GM12872 (cell line): Measurements from ENCODE around the gene TSPAN11.

ENCODE experiments used
- TF ChIP-seq, protein P1 (sequence below): IDR thresholded peaks from 3 replicates; pipeline ENCODE4 v1.5.1; 2011; ENCODE audit warnings: low read depth, mild to moderate bottlenecking, low read length, moderate library complexity; ENCODE audit not compliant: insufficient read depth

TSPAN11 gene

GRCh38 chr12:30953257-30953656, 26.7 kb downstream of the TSPAN11 start:
- TF ChIP-seq, protein P1, sequence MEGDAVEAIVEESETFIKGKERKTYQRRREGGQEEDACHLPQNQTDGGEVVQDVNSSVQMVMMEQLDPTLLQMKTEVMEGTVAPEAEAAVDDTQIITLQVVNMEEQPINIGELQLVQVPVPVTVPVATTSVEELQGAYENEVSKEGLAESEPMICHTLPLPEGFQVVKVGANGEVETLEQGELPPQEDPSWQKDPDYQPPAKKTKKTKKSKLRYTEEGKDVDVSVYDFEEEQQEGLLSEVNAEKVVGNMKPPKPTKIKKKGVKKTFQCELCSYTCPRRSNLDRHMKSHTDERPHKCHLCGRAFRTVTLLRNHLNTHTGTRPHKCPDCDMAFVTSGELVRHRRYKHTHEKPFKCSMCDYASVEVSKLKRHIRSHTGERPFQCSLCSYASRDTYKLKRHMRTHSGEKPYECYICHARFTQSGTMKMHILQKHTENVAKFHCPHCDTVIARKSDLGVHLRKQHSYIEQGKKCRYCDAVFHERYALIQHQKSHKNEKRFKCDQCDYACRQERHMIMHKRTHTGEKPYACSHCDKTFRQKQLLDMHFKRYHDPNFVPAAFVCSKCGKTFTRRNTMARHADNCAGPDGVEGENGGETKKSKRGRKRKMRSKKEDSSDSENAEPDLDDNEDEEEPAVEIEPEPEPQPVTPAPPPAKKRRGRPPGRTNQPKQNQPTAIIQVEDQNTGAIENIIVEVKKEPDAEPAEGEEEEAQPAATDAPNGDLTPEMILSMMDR: no peak

DNA sequence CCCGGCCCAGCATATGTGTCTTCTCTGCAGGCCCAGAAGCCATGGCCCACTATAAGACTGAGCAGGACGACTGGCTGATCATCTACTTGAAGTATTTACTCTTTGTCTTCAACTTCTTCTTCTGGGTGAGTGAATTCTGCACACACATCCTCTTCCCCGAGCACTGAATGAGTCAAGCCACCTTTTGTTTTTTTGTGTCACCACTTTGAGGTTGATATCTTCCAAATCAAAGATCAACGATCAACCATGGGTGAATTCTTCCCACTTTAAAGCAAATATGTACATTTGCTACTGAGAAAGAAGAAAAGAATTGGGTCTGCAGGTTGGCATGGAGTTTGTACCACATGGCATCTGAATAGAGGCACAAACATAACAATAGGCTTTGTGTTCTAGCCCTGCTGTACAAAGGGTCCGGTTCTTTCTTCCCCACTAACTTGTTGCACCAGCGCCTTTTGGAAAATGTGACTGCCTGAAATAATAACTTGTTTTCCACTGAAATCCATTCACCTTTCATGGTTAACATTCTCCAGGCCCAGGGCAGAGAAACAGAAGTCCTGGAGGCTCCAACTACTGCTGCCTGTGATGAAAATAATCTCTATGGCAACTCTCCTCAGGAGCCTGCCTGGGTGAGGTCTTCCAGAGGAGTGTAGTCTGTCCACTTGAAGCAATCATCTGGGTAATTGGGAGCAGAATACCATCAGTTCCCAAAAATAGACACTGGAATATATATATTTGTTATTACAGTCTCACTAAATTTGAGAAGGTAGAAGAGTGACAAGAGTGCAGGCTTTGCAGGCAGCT, 27.6 kb downstream of the TSPAN11 start:
- TF ChIP-seq, protein P1: no peak

- TF ChIP-seq, protein P1: no peak
Measured at GRCh38 chr12:30955214-30955613, 28.7 kb downstream of the TSPAN11 start.

DNA sequence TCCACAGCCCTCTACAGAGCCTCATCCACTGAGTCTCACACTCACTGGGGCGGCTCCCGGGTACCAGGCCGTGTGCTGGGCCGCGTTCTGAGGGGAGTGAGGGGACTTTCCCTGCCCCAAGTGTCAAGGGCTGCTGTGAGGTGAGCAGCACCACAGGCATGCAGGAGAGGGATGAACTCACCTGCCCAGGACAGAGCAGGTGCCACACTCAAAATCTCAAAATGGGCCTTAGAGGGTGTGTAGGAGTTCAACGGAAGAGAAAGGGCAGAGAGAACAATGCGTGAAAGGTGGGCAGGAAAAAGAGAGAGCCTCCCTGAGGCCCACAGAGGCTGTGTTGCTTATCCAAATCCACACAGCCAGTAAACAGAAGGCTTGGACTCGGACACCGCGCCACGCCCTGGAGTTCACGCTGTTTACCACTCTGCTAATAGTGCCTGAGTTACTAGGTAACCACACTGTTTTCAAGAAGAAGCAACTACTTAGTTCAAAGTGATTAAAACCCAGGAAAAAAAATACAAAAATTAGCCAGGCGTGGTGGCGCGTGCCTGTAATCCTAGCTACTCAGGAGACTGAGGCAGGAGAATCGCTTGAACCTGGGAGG, 32.7 kb downstream of the TSPAN11 start:
- TF ChIP-seq, protein P1: no peak

DNA sequence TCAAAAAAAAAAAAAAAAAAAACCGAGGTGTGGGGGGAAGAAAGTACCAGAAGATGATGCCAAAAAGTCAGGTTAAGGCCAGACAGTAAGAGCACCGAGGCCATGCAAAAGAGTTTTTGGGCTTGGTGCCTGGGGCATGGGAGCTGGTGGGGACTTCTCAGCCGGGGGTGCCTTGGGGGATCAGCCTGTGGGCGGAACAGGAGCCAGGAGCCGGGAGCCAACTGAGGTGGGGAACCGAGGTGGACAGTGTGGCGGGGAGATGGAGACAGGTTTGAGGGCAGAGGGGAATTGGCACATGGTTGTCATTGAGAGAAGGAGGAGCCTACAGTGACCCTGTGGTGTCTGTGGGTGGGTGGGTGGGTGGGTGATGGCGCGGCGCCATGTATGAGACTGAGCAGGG, 33.2 kb downstream of the TSPAN11 start:
- TF ChIP-seq, protein P1: no peak

DNA sequence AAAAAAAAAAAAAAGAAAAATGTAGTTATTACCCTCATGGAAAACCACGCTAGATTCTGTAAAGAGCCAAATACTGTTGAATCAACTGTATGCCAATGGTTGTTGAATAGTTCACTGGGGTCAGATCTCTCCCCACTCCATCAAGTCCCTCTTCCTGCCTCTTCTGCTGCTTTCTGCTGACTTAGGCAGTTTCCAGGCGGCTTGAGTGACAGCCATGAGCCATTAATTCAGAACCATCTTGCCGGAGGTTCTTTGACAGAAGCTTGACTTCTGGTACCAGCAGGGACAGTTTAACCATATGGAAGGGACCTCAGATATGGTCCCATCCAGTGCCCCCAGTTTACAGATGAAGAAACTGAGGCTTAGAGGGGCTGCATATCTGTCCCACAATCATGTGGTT, 34.5 kb downstream of the TSPAN11 start:
- TF ChIP-seq, protein P1: no peak

GRCh38 chr12:30962047-30962446, 35.5 kb downstream of the TSPAN11 start:
- TF ChIP-seq, protein P1: no peak
